Mammary epithelial cell (primary cell): Measurements from ENCODE around the gene BAG5.

ENCODE experiments used
- EZH2 ChIP-seq: IDR thresholded peaks from 2 replicates; pipeline ENCODE4 v1.6.1; 2012; ENCODE audit warnings: low read length, inconsistent platforms, borderline replicate concordance
- TF ChIP-seq, protein P1 (sequence below), 2 donors: IDR thresholded peaks in 1 of 2; conservative IDR thresholded peaks in 1 of 2; 2 replicates each; pipeline ENCODE4 v1.5.1; 2011 to 2012; ENCODE audit warnings: inconsistent platforms in 2 of 2, low read length in 2 of 2, mild to moderate bottlenecking in 2 of 2, control low read depth in 1 of 2, low read depth in 1 of 2; ENCODE audit not compliant: insufficient read depth in 1 of 2; ENCODE audit errors: extremely low read depth in 1 of 2

DNA sequence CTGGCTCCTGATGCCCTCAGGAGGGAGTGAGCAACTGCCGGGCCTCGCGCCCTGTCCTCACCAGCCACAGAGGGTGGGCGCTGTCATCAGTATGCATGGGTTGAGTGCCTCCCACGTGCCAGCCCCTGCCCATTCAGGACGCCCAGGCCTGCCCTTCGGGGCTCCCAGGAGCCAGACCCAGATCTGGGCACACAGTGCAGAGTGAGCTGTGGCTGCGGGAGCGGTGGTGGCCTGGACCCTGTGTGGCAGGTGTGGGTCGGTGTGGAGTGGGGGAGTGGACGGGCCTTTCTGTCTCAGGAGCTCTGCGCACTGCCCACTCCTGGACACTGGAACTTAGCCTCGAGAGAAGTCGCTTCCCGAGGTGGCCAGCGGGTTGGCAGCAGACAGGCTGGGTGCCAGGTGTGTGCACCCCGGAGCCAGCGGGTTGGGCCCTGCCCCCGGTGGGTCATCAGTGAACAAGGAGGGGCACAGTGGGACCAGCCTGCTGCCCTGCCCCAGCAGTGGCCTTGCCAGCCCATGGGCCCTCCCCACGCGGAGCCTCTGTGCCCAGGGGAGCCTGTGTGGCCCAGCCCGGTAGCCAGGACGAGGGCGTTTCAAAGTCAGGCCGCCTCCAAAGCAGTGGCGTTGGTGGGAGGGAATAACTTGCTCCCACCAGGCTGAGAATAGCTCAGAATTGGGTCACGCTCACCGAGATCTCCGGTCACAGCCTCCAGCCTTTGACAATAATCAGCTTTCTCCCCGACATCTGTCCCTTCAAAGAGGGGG lies 24.0 kb downstream of the BAG5 start:
- TF ChIP-seq, protein P1, sequence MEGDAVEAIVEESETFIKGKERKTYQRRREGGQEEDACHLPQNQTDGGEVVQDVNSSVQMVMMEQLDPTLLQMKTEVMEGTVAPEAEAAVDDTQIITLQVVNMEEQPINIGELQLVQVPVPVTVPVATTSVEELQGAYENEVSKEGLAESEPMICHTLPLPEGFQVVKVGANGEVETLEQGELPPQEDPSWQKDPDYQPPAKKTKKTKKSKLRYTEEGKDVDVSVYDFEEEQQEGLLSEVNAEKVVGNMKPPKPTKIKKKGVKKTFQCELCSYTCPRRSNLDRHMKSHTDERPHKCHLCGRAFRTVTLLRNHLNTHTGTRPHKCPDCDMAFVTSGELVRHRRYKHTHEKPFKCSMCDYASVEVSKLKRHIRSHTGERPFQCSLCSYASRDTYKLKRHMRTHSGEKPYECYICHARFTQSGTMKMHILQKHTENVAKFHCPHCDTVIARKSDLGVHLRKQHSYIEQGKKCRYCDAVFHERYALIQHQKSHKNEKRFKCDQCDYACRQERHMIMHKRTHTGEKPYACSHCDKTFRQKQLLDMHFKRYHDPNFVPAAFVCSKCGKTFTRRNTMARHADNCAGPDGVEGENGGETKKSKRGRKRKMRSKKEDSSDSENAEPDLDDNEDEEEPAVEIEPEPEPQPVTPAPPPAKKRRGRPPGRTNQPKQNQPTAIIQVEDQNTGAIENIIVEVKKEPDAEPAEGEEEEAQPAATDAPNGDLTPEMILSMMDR (conservative IDR thresholded peaks at IDR 0.05 in 1 of 2, IDR thresholded peaks at IDR 0.05 in 1 of 2; ENCODE audit: extremely low read depth in 1 of 2, insufficient read depth in 1 of 2, low read depth in 1 of 2, low read length in 2 of 2): no peak
- no peak for TF ChIP-seq EZH2
